ENCODE data around the gene PRMT7. TPM values are rescaled to one million over a fixed set of nuclear protein-coding genes. Genes with fewer than 3 reads are reported as not detected.

The PRMT7 gene
- polyA plus RNA-seq, 4 donors, result 43.2 to 58.9 (median 51.4) TPM

DNA sequence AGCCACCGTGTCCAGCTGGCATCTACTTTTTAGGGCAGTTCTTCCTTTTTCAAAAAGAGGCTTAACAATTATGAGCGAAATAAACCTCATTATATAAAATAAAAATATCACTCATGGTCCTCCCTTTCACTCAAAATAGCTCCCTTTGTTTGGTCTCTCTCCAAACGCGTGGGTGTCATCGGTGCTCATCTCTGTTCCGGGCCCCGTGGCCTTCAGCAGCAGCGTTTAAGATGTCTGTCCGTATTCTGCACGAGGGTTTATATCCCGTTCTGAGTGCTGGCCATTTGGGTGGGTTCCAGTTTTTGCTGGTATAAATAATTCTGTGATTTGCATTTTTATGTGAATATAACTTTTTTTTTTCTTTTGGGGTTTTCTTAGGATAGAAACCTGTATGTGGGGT is 33.4 kb downstream of the PRMT7 start:
- no peak for DNase-seq (ENCODE audit: low read depth in 4 of 4, low spot score in 3 of 4)

DNA sequence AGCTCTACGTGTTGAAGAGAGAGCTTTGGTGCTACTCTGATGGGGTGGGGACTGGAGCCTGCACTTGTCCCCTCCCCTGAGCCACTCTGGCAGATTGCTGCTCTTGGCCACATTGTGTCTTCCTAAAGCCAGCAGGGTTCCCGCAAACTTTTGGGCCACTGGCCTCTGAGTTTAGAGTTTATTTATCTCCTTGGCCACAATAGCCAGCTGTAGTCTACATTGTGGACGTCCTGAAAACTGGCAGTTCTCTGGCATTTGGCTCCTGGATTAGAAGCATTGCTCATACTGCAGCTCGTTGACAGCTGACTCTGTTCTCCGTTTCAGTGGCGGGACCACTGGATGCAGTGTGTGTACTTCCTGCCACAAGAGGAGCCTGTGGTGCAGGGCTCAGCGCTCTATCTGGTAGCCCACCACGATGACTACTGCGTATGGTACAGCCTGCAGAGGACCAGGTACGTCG is 34.6 kb downstream of the PRMT7 start:
- no peak for DNase-seq (ENCODE audit: low read depth in 4 of 4, low spot score in 3 of 4)

DNA sequence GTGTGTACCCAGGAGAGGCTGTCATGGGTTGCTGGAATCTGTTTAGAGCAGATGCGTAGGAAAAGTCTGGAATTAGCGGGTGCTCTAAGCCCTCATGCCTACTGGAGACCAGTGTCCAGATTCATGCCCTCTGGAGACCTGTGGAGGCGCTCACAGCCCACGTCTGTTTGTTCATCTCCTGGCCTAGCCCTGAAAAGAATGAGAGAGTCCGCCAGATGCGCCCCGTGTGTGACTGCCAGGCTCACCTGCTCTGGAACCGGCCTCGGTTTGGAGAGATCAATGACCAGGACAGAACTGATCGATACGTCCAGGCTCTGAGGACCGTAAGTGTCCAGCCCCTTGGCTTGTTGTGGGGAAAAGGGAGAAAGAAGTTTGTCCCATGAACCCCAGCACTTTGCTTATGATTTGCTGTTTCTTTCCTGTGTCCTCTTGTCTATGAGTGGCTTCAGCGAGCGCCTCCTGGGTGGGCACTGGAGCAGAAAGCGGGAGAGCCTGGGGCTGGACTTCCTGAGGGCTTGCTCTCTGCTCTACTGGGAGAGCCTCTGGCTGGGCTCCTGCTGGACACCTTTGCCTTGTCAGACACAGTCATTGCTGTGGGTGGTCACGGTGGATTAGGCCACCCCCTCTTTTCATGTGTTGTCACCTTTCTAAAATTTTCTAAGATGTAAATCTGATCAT is 35.3 kb downstream of the PRMT7 start:
- no peak for DNase-seq (ENCODE audit: low read depth in 4 of 4, low spot score in 3 of 4)

DNA sequence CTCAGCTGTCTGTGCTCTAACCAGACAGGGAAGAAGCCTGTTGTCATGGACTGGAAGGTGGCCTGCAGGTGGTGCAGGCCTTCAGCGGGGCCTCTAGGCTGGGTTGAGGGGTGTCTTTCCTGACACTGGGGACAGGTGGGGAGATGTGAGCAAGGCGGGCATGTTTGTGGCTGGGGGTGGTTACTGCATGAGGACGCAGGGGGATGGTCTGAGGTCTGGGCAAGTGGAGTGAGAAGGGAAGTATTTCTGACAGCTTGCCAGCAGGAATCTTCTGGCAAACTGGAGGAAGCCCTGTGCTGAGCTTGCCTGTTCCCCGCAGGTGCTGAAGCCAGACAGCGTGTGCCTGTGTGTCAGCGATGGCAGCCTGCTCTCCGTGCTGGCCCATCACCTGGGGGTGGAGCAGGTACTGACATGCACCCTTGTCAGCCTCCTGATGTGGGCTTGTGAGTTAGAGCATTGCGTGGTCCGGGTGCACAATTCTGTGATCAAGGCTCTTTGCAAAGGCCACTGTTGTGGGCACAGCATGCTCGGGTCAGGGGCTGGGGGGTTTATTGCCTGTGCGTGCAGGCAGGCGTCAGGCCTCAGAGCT is 36.2 kb downstream of the PRMT7 start:
- no peak for DNase-seq (ENCODE audit: low read depth in 4 of 4, low spot score in 3 of 4)

DNA sequence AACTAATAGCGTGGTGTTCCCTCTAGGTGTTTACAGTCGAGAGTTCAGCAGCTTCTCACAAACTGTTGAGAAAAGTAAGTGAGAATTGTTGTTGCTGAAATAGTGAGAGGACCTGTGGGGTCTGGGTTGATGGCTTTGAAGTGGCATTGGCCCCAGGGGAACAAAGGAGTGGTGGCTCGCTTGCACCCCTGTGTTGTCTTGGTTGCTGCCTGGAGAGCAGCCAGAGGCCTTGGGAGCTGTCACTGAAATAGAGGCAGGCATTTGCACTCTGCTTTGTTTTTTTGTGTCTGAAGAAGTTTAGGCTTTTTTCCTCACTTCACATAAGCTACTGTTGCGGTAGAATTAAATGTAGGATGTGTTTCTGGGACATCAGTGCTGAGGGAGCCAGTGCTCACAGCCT is 36.8 kb downstream of the PRMT7 start:
- DNase-seq (ENCODE audit: low read depth in 4 of 4, low spot score in 3 of 4), result no peak

DNA sequence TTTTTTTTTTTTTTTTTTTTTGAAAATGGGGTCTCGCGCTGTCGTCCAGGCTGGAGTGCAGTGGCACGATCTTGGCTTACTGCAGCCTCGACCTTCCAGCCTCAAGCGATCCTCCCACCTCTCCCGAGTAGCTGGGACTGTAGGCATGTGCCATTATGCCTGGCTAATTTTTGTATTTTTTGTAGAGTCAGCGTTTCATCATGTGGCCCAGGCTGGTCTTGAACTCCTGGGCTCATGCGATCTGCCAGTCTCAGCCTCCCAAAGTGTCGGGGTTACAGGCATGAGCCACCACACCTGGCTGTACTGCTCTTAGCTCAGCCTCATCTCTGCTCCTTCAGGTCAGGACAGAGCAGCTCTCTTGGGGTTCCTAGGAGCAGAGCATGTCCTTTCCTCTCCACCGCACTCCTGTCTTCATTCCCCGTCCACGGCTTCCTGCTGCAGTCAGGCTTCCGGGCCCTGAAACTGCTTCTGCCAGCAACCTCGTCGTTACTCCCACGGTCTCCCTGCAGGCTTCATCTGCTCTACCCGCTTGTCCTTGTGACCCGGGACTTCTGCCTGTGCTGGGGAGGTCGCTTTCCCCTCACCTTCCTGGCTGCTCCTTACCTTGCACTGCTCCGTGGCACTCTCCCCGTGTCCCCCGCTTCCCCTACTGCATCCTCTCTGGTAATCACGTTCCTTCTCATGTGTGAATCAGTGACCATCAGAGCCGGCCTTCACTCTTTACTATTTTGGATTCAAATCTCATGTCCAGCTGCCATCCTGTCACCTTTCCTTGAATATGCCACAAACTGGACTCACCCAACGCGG is 38.0 kb downstream of the PRMT7 start:
- no peak for DNase-seq (ENCODE audit: low read depth in 4 of 4, low spot score in 3 of 4)

DNA sequence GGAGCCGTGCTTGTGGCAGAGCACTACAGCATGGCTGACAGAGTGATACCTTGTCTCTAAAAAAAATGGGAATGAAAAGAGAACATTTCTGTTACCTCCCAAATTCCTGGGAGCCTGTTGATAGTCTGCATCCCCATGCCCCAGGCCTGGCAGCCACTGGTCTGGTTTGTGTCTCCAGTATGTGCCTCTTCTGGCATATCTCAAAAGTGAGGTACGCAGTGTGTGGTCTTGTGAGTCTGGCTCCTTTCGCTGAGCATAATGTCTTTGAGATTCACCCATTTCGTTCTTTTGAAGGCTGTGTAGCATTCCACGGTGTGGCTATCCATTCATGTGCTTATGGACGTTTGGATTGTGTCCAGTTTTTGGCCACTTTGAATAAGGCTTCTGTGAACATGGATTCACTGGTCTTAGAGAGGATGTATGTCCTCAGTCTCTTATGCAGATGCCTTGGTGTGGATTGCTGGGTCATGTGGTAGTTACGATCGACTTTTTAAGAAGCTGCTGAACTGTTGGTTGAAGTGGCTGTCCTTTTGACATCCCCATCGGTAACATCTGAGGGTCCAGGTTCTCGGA is 39.1 kb downstream of the PRMT7 start:
- no peak for DNase-seq (ENCODE audit: low read depth in 4 of 4, low spot score in 3 of 4)

DNA sequence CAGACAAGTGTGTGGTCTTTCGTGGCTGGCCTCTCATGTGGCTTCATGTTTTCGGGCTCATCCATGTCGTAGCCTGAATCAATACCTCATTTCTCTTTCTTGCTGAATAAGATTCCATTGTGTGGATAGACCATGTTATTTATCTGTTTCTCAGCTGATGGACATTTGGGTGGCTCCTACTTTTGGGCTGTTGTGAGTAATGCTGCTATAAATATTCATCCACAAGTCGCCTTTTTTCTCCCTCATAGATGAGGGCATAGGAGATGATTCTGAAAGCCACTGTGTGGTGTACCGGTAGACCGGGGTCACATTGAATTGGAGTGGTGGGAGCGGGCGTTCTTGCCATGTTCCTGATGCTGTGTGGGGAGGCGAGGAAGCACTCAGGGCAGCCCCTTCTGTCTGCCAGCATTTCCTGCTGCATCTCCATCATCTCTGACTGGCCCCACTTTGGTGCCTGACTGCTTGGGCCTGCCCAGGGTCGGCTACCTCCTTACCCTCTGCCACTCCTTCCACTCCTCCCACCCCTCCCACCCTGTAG is 40.1 kb downstream of the PRMT7 start:
- no peak for DNase-seq (ENCODE audit: low read depth in 4 of 4, low spot score in 3 of 4)

DNA sequence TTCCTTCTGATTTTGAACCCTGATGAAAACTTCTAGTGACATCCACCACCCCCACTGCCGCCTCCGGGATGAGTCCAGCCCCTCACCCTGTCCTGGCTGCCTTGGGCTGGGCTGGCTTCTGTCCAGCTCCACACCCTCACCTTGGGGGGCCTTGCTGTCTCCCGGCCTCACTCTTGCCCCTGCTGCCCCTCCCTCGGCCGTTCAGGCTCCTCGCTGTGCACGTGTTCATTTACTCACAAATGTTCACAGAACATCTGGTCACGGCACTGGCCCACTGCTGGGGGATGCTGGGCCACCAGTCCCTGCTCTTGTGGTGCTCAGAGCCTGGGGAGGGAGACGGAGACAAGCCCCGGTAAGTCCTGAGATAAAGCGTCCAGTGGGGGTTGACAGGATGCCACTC is 40.6 kb downstream of the PRMT7 start:
- no peak for DNase-seq (ENCODE audit: low read depth in 4 of 4, low spot score in 3 of 4)

DNA sequence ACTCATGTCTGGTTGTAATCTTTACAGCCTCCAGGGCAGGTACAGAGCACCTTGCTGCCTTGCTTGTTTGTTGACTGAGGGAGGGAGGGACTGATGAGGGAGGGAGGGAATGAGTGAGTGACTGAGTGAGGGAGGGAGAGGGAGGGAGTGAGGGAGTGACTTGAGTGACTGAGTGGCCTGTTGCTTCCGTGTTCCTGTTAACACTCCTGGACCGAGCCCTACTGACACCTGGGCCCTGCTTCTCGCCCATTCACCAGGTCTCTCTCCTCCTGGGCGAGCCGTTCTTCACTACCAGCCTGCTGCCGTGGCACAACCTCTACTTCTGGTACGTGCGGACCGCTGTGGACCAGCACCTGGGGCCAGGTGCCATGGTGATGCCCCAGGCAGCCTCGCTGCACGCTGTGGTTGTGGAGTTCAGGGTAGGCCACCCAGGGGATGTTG is 41.2 kb downstream of the PRMT7 start:
- no peak for DNase-seq (ENCODE audit: low read depth in 4 of 4, low spot score in 3 of 4)

DNA sequence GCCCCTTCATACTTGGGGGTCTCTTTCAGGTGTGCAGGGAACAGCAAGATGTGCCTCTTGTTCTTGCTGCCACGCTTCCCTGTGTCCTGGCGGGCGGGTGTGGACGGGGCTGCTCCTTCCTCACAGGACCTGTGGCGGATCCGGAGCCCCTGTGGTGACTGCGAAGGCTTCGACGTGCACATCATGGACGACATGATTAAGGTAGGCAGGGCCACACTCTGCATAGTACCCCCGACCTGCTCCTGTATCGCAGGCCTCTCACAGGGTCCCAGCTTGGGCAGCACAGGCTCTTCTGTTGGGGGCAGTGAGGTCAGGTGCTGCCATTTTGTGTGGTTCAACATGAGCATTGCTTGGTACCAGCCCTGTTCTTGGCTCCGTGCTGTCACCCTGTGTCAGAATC is 42.5 kb downstream of the PRMT7 start:
- no peak for DNase-seq (ENCODE audit: low read depth in 4 of 4, low spot score in 3 of 4)

DNA sequence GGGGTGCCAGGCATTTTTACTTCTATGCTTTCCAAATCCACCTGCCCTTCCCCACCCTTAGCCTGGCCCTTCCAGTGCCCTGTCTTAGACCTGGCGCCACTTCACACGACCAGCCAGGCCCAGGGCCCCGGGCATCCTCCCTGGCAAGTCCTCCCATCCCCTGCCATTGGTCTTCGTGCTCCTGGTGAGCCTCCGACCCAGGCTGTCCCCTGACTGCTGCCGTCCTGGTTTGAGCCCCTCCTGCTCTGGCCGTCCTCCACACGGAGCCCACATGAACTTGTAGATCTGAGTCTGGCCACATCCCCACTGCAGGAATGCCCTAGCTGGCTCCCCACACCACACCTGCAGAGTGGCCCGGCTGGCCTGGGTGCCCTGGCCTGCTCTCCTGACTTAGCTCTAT is 44.0 kb downstream of the PRMT7 start:
- DNase-seq (ENCODE audit: low read depth in 4 of 4, low spot score in 3 of 4), result no peak

DNA sequence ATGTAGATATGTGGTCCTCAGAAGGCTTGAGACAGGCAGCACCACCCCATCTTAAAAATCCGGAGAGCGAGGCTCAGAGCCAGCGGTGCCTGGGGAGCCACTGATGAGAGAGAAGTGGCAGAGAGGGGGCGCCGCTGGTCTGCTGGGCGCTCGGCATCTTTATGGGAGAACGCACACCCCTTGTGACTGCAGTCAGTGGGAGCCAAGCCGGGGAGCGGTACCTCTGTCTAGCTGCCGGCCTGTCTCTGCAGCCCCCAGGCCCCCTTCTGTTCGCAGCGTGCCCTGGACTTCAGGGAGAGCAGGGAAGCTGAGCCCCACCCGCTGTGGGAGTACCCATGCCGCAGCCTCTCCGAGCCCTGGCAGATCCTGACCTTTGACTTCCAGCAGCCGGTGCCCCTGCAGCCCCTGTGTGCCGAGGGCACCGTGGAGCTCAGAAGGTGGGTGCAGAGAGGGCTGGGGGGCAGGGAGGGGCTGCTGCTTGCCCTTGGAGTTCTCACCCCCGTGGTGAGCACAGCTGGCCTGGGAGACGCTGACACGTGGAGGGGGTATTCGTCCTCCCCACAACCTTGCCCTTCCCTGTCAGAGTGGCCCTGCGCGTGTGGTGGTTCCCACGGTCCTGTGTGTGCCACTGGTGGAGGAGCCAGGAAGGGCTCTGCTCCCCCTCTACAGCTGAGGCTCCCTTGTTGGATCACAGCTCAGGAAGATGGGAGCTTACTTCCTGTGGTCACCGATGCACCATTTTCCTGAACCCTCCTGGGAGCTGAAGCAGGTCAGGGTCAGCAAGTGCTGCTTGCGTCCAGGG is 44.8 kb downstream of the PRMT7 start:
- no peak for DNase-seq (ENCODE audit: low read depth in 4 of 4, low spot score in 3 of 4)

DNA sequence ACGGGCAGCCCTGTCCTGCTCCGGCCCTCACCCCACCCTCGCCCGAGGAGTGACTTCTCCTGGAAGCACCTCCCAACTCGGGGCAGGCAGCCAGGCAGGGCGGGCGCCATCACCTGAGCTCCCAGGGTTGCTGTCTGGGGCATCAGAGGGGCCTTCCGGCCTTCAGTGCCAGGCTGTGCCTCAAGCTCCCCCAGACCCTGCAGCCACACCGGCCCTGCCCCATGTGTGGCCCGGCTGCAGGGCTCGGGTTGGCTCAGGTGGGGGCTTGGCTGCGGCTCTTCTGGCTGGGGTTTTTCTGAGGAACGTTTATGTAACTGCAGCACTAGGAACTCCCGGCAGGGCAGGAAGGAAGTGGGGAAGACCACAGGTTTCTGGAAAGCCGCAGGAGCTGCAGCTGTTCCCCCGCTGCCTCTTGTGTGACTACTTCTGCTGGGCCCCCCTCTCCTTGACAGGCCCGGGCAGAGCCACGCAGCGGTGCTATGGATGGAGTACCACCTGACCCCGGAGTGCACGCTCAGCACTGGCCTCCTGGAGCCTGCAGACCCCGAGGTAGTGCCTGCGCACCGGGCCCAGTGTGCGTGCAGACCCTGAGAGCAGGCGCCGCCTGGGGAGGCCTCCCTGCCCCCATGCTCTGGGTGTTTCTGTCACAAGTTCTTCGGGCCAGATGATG is 45.6 kb downstream of the PRMT7 start:
- DNase-seq (ENCODE audit: low read depth in 4 of 4, low spot score in 3 of 4), result no peak

DNA sequence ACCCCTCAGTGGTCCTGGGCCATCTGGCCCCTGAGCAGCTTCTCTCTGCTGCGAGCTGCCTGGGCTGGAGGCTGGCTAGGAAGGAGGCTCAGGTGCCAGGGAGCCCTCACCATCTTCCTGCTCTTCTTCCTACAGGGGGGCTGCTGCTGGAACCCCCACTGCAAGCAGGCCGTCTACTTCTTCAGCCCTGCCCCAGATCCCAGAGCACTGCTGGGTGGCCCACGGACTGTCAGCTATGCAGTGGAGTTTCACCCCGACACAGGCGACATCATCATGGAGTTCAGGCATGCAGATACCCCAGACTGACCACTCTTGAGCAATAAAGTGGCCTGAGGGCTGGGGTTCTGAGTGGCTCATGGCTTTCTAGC is 46.1 kb downstream of the PRMT7 start:
- DNase-seq (ENCODE audit: low read depth in 4 of 4, low spot score in 3 of 4), result no peak

DNA sequence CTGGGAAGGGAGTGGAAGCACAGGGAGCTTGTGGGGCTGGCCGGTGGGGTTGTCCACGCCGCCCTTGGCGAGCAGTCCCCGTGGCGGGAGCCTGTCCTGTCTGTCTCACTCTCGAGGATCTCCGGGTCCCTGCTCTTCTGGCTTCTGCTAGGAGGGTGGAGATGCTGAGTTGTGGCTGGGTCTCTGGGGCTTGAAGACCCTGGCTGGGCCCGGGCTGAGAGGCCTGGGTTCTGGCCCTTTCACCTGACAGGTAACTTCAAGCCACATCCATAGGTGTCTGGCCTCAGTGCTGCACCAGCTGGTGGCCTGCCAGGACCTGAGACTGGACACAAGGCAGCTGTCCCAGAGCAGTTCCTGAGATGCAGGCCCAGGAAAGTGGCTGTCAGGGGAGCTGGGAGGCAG is 46.7 kb downstream of the PRMT7 start:
- DNase-seq (ENCODE audit: low read depth in 4 of 4, low spot score in 3 of 4), result no peak

DNA sequence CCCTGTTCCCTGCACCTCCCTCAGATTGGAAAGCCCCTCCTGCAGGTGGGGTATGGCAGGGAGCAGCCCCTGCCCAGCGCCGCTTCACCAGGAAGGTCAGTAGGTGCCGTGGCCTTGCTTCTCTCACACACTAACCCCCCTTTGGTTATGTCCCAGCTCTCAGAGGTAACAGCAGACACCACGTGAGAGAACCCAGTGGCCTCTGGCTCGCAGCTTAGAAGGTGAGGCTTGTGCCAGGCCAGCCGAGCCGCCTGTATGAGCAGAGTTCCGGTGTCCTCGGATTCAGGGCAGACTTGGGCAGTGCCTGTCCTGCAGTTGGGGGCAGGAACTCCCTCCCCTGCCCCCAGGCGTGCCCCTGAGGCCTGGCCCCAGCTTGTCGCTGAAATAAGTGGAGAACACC is 47.1 kb downstream of the PRMT7 start:
- no peak for DNase-seq (ENCODE audit: low read depth in 4 of 4, low spot score in 3 of 4)

DNA sequence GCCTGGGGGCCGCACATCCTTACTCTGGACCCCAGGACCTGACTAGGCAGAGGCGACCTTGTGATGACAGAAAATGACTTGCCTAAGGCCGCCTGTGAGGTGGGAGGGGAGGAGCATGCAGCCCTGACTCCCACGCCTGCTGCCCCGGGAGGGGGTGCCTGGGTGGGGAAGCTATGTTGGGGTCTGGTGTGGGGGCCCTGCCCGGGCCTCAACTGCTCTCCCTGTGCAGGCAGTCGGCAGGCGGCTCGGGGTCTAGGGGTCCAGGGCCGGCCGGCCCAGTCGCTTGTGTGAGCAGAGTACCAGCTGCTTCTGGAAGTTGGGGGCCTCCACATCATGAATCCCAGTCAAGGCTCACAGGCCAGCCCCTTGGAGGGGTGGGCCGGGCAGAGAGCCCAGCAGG is 48.1 kb downstream of the PRMT7 start:
- DNase-seq (ENCODE audit: low read depth in 4 of 4, low spot score in 3 of 4), result no peak

DNA sequence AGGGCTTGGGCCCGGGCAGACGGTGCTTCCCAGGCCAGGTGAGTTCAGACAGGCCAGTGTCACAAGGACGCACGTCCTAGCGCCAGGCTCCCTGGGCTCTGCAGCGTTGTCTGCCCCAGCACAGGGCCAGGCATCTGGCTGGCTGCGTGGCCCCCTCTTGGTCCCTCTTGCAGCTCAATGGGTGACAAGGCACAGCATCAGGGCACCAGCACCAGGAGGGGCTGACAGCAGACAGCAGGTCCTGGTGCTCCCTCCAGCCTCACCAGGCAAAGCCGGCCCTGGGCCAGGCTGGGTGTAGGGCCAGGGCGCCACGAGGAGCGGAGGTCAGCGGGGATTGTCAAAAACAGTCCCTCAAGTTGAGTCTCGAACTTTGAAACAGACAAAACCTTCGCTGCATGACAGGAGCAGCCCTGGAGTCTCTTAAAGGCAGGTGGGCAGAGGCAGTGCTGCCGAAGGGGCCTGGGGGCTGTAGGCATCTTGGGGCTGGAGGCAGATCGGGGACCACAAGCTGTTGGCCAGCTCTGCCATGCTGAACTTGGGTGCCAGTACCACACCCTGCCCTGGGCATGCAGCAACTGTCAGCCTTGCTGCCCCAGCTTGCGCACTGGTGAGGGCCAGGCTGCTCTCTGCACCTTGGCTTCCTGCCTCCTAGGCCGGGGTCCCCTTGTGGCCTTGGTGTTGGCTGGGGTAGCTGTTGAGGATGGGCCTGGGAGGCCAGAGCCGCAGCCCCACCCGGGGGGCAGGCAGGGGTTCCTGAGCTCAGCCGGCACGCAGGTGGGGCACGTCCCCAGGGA is 48.8 kb downstream of the PRMT7 start:
- no peak for DNase-seq (ENCODE audit: low read depth in 4 of 4, low spot score in 3 of 4)
